ENCODE measurements around the gene CGNL1.

DNA sequence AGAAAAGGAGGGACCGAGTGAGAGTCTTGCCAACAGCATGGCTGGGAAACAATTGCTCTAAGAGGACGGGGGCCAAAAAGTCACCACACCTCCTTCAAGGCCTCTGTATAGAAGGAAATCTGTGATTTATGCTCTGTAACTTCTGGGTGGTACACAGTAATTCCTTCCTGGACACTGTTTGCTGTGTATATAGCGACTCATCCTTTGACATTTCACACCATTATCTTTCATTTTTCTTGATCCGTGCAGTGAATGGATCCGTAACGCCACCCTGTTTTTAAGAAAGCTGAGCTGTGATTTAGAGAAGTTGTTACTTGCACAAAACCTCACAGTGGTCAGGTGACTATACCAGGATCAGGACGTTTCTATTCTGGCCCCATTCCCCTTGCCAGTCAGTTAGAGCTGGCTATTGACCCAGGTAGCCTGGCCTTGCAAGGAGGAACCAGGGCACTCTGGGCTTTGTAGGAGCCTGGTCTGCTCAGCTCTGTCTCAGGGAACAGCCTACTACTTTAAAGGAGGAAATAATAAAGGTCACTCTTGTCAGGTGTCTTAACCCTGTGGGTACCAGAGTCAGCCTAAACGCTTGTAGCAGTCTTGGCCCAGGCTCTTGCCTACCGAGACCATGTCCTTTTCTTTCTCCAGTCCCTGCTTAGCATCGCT is 128.9 kb downstream of the CGNL1 start:
- TF ChIP-seq, protein P1, sequence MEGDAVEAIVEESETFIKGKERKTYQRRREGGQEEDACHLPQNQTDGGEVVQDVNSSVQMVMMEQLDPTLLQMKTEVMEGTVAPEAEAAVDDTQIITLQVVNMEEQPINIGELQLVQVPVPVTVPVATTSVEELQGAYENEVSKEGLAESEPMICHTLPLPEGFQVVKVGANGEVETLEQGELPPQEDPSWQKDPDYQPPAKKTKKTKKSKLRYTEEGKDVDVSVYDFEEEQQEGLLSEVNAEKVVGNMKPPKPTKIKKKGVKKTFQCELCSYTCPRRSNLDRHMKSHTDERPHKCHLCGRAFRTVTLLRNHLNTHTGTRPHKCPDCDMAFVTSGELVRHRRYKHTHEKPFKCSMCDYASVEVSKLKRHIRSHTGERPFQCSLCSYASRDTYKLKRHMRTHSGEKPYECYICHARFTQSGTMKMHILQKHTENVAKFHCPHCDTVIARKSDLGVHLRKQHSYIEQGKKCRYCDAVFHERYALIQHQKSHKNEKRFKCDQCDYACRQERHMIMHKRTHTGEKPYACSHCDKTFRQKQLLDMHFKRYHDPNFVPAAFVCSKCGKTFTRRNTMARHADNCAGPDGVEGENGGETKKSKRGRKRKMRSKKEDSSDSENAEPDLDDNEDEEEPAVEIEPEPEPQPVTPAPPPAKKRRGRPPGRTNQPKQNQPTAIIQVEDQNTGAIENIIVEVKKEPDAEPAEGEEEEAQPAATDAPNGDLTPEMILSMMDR (IDR thresholded peaks at IDR 0.05): no peak
- no peak for TF ChIP-seq POLR2A (IDR thresholded peaks at IDR 0.05)
- no peak for TF ChIP-seq EP300 (IDR thresholded peaks at IDR 0.05)
- no peak for TF ChIP-seq POLR2AphosphoS5 (IDR thresholded peaks at IDR 0.05)
